Central memory CD4-positive, alpha-beta T cell (primary cell): Measurements from ENCODE around the gene GC.
"Not testable (repeated sequence)": the region's sequence is repeated elsewhere in the genome, so short reads cannot be mapped to it uniquely, and the experiment has no call there.

Experiments used
- DNase-seq: peaks from one replicate; pipeline ENCODE4 v3.0.0; 2022

Gene GC

GRCh38 chr4:71765821-71766383, 18.0 kb downstream of the GC start:
- DNase-seq = no peak

GRCh38 chr4:71765350-71765749, 18.5 kb downstream of the GC start:
- DNase-seq = no peak

GRCh38 chr4:71752383-71753042, 31.4 kb downstream of the GC start:
- DNase-seq = no peak

GRCh38 chr4:71749008-71749594, 34.8 kb downstream of the GC start:
- no peak for DNase-seq

- no peak for DNase-seq
Observed at GRCh38 chr4:71746379-71746778, 37.5 kb downstream of the GC start.

- DNase-seq = not testable (repeated sequence)
Observed at GRCh38 chr4:71738782-71739181, 45.1 kb downstream of the GC start.

GRCh38 chr4:71732706-71733105, 51.2 kb downstream of the GC start:
- DNase-seq = no peak

GRCh38 chr4:71732066-71732465, 51.8 kb downstream of the GC start:
- DNase-seq = no peak

GRCh38 chr4:71729856-71730255, 54.0 kb downstream of the GC start:
- no peak for DNase-seq

GRCh38 chr4:71713611-71714203, 70.2 kb downstream of the GC start:
- DNase-seq = peak; percentile 16

GRCh38 chr4:71711985-71712348, 71.9 kb downstream of the GC start:
- no peak for DNase-seq

GRCh38 chr4:71711044-71711984, 72.6 kb downstream of the GC start:
- DNase-seq = no peak

- no peak for DNase-seq
Observed at GRCh38 chr4:71709961-71710360, 73.9 kb downstream of the GC start.

GRCh38 chr4:71698141-71698540, 85.7 kb downstream of the GC start:
- DNase-seq = no peak

- no peak for DNase-seq
Observed at GRCh38 chr4:71697031-71697430, 86.8 kb downstream of the GC start.

GRCh38 chr4:71694961-71695360, 88.9 kb downstream of the GC start:
- no peak for DNase-seq

- no peak for DNase-seq
Observed at GRCh38 chr4:71692963-71693362, 90.9 kb downstream of the GC start.

GRCh38 chr4:71692198-71692597, 91.7 kb downstream of the GC start:
- DNase-seq = no peak
